Measurements from ENCODE around the gene DPCD.
"Not testable (repeated sequence)": the region's sequence is repeated elsewhere in the genome, so short reads cannot be mapped to it uniquely, and the experiment has no call there.

DPCD gene

DNA sequence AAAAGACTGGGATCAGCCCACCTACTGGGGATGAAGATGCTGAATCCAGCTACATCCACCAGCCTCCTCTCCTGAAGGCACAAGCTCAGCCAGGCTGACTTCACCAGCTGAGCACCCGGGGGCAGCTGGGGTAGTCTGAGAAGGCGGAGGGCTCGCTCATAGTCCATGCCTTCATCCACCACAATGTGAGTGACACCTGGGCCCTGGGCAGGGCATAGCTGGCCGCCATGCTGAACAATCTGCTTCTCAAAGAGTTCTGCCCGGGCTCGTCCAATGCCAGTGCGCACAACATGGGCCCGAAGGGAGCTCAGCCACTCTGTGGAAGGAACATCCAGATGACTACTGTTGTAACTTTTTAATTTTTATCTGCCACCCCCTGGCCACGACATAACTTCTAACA lies 2.3 kb upstream of the DPCD start:
- DNase-seq (ENCODE audit: low read depth in 2 of 2): no peak

DNA sequence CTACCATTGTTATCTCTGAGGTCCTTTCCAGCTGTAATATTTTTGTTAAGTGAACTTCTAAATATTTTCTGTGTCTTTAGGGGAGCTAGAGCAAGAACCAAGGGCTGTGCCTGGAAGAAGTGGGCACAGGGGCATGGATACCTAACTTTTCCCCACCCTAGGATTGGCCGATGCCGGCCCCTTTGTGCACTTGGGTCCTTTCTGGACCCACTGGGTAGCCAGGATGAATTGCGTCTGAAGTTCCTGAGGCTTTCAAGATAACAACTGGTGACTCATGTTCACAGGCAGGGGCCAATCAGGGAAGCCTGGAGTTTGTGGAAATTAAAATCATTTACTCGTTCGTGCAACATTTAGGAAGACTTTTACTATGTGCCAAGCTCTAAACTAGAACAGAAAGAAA lies 758 bp downstream of the DPCD start:
- no peak for DNase-seq (ENCODE audit: low read depth in 2 of 2)

DNA sequence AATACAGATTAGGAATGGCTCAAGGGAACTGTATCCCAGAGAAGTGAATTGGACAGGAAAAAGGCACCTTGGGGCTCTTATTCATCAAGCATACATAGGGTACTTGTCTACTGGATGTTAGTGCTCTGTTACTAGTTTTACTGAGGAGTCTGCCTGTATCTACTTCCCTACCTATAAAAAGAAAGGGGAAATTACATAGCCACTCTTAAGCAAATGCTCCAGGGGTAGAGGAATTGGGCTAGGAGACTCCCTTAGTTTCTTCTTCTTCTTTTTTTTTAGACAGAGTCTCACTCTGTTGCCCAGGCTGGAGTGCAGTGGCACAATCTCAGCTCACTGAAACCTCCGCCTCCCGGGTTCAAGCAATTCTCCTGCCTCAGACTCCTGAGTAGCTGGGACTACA lies 5.2 kb downstream of the DPCD start:
- DNase-seq (ENCODE audit: low read depth in 2 of 2): not testable (repeated sequence)

DNA sequence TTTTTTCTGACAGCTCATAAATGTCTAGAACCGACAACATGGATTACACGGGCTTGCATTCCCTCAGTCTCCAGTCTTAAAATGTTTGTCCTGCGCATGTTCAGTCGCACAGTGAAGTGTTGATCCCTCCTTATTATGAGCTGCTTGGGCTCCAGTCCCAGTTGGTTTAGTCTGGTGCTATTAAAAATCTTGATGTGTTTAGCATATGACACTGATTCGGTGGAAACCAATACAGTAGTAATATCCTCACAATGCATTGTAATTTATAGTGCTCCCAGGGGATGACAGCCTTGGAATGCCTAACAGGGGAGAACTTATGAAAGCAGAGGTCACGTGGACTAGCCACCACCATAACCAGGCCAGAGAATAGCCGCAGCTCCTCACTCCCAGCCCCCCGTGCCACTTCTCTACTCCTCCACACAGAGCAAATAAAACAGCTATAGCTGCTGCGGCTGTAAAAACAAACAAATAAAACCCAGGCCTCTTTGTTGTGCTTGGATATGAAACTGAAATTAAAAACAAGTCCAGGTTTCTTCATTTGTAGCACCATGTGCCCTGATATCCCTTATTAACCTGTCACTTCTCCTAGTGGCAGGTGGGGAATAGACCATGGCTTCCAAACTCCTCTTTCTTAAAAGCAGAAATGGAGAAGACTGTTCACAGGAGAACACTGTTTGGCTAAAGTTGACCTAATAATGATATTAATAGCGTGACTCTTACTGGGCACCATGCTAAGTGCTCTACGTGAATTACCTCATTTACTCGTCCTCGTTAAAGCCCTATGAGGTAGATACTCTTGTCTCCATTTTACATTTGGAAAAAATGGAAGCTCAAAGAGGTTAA lies 7.7 kb downstream of the DPCD start:
- DNase-seq (ENCODE audit: low read depth in 2 of 2): no peak

DNA sequence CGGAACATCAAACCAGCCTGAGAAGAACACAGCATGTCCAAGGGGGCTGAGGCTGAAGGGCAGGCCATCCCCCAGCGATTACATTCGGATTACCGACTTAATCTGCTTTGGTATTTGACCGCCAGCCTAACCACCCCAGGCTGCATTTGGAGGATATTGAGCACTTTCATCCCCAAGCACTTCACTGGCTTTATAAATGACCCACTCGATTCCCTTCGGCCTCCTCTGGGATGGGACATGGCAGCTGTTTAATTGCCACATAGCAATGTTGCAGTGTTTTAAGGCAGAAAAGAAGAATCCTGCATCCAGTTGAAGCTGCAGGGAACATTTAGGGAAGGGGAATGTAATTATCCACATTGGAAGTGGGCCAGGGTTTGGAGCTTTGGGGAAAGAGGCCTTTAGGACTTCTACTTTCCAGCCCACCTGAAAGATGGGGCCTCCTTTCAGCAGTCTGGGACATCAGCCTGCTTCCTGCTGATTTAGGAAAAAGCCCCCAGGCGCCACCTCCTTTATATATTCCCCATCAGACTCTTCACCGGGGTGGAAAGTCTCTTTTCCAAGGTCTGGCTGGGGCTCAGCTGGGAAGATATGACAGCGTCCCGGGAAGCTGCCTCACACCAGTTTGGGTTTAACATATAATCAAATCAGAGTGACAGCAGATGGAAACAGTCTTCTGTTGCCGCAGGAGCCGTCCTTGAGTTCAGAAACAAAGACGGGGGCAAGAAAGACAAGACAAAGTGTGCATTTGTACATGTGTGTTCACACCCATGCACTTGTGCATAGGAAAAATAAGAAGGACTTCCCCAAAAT lies 9.2 kb downstream of the DPCD start:
- DNase-seq (ENCODE audit: low read depth in 2 of 2): no peak

DNA sequence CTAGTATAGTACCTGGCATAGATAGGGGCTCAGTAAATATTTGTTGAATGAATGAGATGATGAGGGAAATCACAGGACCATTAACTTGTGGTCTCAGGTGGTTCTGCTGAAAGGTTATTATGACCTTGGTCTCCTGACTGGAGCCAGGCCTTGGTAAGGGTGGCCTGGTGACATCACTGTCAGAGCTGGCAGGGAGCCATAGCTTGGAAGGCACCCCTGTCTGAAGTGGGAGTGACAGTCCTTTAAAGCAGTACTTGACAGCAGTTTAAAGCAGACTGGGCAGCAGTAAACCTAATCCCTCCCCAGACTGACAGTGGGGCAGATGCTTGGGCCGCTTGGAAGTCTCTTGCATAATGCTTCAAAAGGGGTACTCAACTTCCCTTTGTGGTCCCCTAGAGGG lies 13.4 kb downstream of the DPCD start:
- DNase-seq (ENCODE audit: low read depth in 2 of 2): no peak

DNA sequence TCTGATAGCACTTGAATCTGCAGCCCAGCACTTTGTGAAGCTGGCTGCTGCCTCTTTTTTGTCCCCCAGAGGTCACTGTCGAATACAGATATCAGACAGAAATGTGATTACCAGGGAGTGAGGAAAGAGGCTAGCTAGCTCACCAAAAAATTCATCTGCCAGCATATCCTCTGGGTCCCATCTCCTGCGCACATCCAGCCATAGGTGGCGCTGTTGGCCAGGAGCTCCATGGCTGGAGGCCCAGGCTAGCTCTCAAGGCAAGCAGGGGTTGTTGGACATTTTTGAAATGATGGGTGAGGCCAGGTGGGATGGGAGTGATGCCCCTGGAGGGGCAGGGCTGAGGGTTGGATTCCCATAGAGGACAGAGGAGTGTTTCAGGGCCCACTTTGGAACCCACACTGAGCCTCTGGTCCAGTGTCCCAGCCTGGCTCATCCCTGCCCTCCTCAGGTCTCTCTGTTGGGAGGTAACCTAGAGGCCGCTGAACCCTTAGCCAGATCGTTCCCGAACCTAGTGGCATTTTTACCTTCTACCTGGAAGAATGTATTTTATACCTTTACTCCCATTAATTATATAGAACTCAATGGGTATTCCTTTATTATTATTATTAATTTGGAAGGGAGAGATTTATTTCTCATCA lies 14.8 kb downstream of the DPCD start:
- DNase-seq (ENCODE audit: low read depth in 2 of 2): peak; percentile 11 to 22

DNA sequence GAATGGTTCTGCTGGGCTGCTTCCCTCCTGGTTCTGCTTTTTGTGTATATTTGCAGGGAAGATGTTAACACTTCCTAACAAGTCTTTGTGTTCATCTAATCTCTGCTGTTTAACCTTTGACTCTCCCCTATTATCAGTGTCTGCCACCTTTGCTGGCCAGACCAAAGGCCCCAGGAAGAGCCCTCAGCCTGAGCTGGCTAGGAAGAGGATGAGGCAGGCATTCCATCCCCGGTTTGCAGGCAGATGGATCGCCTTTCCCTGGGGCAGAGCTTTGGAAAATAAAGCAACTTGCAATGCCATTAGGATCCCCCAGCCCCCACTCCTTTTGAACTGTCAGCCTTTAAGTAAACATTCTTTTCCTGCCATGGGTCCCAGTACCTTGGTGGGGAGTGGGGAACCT lies 19.0 kb downstream of the DPCD start:
- DNase-seq (ENCODE audit: low read depth in 2 of 2): no peak

DNA sequence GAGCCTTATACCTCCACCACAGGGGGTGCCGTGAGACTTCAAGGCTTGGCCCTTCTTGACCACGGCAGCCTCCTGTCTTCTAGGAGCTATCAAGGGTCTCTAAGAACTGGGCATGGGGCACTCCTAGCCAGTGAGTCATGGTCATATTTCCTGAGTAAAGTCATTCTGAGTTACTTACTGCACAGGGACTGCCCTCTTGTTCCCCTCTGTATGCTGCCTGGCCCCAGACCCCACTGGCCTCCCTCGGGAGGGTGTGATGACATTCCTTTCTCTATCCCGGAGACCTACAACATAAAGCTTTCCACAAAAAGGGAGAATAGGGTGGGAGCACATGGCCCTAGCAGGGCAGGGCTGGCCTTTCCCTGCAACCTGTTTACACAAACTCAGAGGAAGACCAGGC lies 21.4 kb downstream of the DPCD start:
- no peak for DNase-seq (ENCODE audit: low read depth in 2 of 2)

DNA sequence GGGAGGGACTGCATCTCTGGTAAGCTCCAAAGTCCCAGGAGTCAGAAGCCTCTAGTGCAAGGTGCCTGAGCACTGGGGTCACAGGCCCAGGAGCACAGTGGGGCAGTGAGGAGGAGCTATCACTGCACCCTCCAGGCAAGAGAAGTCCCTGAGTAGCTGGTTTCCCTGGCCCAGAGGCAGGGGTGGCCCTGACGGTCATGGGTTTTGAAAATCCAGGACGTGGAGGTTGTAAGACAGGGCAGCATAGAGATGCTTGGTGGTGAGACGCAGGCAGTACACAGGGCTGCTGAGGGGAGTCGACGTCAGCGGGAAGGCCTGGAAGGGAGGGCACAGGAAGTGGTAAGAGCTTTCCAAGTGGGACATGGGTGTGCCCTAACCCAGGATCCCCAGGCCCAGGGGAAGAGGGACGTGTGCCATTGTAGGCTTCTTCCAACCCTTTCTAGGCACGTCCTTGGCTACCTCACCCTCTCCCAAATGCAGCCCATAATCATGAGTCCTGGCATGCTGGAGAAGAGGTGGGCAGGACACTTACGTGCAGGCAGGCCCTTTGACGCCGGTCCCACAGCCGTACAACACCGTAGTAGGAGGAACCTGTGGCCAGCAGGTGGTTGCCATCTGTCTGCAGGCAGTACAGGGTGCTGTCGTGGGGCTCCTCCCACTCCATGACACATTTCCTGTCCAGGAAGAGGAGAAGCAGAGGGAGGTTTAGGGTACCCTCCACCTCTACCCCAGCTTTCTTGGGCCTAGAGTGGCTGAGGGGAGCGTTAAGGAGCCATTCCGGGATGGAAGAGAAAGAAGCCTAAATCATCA lies 23.2 kb downstream of the DPCD start:
- no peak for DNase-seq (ENCODE audit: low read depth in 2 of 2)

DNA sequence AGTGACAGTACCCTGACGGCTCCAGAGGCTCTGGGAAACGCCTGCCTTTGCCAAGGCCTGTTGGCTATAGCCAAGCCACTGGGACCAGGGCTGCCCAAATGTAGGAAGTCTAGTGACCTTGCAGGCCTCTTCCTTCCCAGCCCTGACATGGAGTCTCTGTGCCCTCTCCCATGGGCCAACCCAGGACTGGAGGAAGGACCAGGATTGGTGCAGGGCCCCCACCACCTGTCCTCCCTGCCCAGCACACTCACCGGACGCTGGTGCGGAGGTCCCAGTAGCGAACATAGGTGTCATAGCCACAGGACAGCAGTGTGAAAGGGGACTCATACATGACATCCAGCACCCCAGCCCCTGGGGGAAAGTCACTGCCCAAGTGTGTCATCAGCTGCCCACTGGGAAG lies 24.0 kb downstream of the DPCD start:
- DNase-seq (ENCODE audit: low read depth in 2 of 2): no peak

DNA sequence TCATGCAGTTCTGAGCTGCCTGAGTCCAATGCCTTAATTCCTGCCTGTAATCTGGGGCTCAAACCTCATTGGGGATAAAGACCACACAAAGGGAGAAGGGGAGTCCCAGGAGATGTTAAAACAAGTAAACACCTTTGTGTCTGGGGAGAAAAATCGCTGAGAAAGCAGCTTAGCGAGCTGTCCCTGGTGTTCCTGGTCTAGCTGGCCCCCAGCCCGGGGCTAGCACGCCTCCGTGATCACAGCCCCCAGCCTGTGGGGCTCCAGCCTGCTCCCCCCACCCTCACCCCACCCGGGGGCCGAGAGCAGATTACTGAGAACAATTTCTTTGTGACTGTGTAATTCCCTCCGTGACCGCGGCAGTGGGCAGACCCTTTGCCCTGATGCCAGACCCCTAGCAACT lies 24.8 kb downstream of the DPCD start:
- DNase-seq (ENCODE audit: low read depth in 2 of 2): no peak

DNA sequence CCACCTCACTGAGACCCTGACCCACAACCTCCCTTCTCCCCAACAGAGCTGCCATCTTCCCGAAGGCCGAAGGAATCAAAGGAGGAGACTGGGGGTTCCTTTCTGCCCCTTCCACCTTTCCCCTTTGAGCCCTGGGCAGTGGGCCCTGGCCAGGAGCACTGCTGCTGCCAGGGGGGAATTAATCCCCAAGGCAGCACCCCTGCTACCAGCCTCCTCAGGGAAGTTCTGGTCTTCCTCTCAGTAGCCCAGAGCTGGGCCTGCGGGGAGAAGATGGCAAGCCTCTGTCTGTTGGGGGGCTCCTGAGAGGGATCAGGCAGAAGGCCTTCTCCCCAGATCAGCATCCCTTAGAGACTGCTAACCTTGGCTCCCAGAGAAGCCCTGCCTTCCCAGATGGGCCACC lies 25.5 kb downstream of the DPCD start:
- no peak for DNase-seq (ENCODE audit: low read depth in 2 of 2)

DNA sequence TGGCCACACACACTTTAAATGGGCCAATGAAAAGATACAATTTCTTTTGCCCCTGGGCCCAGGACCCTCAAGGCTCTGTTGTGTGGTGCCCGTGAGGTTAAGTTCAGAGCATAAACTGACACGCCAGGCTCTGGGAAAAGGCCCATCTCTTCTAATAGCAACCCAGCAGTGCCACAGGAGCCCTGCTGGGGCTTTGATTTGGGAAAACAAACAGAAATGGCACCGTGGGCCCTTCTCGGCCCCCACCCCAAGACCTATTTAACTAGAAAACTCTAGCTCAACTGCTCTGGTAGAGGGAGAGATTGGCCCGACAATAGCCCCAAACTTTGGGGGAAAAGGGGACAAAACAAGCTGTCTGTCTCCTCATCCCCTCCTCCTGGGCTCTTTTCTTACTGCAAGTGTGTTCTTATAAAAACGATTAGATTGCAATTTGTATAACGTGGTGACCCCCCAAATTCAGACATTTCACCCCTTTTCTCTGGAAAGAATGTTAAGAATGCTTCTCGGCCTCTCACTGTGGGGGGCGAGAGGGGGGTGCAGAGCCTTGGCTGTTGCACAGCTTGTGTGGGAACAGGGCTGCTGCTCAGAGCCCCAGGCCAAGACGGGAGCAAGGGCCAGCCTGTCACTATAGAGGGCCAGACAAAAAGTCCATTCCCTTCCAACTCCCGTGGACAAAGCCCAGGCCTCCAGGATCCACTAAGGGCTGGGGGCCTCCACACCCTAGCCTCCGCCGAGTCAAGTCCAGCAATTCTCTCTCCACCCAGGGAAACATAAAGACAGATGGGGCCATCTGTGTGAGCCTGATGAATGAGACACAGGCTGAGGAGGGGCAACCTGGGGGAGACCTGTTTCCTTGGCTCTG lies 26.8 kb downstream of the DPCD start:
- DNase-seq (ENCODE audit: low read depth in 2 of 2): no peak

DNA sequence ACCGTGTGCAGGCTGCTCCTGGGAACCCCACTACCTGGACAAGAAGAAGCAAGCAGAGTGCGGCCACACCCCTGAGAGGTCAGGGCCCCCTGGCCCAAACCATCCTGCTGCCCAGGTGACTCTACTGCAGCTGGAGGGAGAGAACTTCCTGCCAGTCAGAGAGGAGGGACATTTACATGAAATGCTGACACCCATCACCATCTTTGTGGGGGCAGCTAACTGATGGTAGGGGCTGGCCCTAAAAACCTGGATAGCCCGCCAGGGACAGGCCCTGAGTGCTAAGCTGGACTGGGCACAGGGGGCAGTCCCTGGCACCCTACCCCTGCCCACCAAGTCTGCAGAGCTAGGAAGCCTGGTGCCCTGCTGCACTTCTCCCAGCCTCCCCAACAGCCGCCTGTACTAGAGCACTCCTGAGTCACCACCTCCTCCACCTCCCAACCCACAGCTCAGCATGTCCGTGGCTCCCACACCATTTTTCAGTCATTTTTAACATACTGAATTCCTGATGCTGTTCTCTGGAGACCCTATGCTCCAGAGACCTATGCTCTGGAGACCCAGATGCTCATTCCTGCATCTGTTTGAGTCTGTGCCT lies 27.5 kb downstream of the DPCD start:
- DNase-seq (ENCODE audit: low read depth in 2 of 2): no peak

DNA sequence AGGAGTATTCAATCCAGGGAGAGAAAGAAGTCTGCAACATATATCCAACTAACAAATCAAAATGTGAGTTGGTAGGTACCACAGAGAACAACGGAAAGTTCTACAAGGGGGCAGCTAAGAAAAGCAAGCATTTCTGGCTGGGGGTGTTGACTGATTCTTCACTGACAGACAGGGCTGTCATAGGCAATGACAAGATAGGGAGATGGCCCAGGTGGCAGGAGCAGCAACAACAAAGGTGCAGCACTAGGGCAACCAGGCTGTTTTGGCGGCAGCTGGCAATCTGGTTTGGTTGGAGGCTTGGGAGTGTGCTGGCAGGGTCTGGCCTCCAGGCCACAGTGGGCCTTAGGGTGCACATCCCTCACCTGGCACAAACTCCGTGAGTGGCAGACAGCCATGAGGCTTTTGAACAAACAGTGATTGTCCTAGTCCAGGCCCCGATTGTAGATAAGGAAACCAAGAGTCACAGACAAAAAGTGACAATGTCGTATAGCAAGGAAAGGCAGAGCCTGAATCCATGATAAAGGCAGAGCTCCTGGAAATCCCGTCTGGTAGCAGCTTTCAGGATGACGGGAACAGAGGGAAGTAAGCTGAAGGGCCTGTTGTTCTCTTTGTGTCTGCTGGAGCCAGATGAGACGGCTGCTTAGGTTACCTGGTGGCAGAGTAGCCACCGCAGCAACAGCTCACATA lies 28.4 kb downstream of the DPCD start:
- no peak for DNase-seq (ENCODE audit: low read depth in 2 of 2)

DNA sequence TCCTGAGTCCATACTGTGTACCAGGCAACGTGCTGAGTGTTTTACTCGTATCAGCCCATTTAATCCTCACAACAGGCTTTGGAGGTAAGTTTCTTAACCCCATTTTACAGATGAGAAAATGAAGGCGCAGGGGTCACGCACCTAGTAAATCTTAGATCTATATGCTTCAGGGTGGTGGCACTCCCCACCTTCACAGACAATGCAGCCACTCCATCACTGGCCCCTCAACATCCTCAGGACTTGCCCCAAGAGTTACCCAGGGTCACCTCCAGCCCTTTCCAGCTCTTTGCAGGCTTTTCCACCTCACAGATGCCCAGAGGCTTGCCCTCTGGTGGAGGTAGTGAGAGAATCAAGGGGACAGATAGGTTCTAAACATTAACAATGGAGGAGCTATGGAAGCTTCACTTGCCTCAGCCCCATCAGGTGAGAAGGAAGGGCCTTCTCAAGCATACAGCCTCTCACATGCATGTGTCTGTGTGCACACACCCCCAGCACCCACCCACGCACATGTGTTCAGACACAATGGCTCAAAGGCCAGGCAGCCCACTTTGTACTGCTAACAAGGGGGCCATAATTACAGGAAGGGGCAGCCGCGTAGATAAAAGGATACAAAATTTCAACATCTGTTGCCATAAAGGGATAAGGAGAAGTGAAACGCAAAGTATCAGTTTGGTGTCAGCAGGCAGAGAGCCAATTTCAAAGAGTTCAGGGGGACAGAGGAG lies 29.1 kb downstream of the DPCD start:
- DNase-seq (ENCODE audit: low read depth in 2 of 2): no peak

DNA sequence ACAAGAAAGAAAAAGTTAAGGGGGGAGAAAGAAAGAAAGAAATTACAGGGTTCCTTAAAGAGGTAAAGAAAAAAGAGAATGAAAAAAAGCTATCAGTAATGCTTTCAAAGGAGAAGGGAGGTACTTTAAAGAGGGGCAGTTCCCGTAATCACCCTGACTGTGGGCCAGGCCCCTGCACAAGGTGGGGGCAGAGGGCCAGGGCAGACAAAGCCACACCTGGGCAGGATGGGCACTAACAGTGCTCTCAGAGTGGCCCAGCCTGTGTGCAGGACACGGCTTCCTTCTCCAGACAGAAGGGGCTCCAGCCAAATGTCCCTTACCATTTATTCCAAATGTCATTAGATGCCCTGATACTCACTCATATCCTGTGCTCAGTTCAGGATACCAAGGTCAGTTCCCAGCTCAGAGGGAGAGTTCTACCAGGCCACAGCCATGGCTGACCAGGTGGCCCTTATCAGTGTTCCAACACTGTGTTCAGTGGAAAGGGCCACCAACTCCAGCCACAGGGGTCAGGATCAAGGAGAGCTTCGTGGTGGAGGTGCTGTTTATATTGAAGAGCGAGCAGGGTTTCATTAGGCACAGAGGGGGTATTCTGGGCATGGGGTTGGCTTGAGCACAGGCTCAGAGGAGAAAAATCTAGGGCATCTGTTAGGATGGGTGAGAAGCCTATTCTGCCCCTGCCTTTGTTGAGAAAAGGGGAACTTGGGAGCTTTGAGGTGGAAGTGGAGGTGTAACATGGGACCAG lies 29.9 kb downstream of the DPCD start:
- DNase-seq (ENCODE audit: low read depth in 2 of 2): no peak

DNA sequence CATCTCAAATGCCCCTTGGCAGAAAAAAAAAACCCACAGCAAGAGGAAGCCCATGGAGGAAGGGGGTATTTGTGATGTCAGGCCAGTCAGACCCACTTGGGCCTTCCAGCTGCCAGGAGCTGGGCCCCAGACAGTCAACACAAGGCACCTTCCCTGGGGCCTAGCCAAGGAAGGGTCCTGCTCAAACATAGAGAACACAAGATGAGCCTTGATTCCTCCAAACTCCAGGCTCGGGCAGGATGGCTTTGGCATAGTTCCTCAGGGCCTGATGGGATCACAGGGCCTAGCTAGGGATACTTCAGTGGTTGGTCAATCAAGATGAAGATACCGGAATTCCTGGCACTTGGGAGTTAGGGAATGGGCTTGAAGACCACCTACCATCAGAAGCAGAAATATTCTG lies 30.8 kb downstream of the DPCD start:
- DNase-seq (ENCODE audit: low read depth in 2 of 2): no peak

Data from fibroblast of skin of left biceps (primary cell).